Activated CD4-positive, CD25-positive, alpha-beta regulatory T cell treated with anti-CD3 and anti-CD28 coated beads, Interleukin-2, amount 50 U/mL, for 72 hours (primary cell): ENCODE results near the gene SPRR2D.
"Not testable (repeated sequence)": the region's sequence is repeated elsewhere in the genome, so short reads cannot be mapped to it uniquely, and the experiment has no call there.

Experiments used
- DNase-seq: peaks from one replicate; pipeline ENCODE4 v3.0.0; 2021

SPRR2D gene

DNA sequence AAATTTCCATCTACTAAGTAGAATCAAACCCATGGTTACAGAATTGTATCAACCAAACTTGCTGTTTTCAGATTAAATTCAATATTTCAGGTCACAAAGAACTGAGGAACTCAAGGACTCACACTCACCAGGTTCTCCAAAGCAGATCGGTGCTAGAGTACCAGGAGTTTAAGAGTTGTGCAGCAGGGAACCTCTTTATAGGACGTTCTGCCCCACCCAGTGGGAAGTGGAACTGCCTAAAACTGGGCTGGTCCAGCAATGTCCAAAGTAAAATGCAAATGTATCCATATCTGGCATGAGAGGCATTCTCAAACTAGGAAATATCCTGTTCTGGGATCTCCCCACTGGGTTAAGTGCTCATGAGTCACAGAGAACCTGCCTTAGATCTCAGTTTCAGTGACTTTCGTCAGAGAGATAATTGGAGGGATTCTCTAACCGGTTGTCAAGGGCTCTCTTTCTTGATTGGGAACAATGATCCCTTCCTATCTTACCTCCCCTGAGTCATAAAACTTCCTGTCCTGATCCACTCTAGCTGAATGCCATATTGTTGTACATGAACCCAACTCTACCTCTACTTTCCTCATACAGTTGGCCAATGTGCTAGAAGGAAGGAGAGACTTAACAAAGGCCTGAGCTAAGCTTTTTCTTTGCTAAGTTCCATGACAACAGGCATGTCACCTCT, at the start of gene SPRR2D:
Gene SPRR2D, minus strand, starts transcription at position 171 of the 682 bp plus-strand sequence. CDS start 774 bp downstream, outside the sequence.
- no peak for DNase-seq

DNA sequence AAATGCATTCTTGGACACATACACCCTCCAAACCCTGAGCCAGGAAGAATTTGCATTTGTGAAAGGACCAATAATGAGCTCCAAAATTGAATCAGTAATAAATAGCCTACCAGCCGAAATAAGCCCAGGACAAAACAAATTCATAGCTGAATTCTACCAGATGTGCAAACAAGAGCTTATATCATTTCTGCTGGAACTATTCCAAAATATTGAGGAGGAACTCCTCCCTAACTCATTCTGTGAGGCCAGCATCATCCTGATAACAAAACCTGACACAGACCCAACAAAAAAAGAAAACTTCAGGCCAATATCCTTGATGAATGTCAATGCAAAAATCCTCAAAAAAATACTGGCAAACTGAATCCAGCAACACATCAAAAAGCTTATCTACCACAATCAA, 46.7 kb upstream of the SPRR2D start:
- no peak for DNase-seq

DNA sequence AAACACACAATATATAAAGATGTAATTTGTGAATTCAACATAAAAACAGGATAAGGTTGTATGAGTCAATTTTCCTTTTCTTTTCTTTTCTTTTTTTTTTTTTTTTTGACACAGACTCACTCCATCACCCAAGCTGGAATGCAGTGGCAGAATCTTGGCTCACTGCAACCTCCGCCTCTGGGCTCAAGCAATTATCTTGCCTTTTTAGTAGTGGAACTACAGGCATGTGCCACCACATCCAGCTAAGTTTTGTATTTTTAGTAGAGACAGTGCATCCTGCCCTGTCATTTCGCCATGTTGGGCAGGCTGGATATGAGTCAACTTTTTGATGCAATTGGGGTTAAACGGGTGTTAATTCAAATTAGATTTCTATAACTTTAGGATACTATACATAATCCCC, 40.8 kb upstream of the SPRR2D start:
- DNase-seq: no peak

DNA sequence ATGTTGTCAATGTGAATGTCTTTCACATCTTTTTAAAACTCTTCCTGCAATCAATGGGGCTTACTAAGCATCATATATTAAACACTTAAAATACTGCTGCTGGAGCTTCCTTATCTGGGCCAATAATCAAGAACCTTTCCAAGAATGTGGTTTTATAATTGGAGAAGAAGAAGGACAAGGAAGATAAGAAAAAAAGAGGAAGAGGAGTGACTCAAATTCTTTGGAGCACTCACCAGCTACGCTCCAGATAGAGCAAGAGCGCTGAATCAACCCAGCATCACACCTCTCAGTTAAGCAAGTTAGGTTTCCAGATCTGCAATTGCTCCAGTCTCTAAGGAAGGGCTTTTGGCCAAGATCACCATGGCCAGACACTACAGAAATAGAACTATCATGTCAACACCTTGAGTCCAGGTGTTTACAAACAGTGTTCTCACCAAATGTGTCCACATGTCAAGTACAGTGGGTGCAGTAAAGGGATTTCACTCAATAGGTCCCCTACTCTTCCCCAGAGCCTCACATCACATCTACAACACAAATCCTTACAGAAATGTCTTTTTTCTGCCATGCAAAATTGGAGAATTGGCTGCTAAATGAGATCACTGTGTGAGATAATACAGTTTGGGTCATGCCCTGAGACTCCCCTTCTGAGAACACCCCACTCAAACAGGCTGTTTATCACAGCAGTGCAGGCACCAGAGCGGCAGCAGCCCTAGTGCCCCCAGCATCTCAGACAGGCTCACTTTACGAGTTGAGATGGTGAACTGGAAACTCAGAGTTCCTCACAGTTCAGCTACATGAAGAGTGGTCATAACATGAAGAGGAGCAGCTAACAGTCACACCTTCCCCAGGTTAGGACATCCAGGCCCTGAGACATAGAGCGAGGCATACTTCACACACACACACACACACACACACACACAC, 32.1 kb upstream of the SPRR2D start:
- DNase-seq: no peak

GRCh38 chr1:153071511-153071910, 30.6 kb upstream of the SPRR2D start, which contains the start of gene SPRR2B:
TSS of gene SPRR2B (minus strand) at chr1:153071611. CDS start at chr1:153070839, 772 bp downstream.
- DNase-seq: no peak

- no peak for DNase-seq
These were observed 29.3 kb upstream of the SPRR2D start for GRCh38 chr1:153070243-153070642.

DNA sequence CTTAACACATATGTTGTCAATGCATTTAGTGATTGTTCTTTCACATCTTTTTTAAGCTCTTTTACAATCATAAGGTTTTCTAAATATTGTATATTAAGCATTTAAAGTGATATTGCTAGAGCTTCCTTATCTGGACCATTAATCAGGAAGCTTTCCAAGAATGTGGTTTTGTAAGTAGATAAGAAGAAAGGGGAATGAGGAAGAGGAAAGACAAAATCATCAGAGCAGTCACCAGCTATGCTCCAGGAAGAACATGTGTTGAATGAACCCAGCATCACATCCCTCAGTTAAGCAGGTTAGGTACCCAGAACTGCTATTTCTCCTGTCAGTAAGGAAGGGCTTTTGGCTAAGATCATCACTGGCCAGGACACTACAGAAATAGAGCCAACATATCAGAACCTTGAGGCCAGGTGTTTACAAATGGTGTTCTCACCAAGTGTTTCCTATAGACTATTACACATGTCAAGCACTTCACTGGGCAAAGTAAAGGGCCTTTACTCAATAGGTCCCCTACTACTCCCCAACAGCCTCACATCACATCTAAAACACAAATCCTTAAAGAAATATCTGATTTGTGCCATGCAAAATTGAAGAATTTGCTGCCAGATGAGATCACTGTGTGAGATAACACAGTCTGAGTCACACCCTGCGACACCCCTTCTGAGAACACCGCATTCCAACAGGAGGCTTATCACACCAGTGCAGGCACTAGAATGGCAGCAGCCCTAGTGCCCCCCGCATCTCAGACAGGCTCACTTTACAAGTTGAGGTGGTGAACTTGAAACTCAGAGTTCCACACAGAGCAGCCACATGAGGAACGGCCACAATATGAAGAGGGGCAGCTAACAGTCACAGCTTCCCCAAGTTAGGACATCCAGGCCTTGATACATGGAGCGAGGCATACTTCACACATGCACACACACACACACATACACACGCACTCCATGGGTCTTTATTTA, 18.2 kb upstream of the SPRR2D start:
- no peak for DNase-seq

DNA sequence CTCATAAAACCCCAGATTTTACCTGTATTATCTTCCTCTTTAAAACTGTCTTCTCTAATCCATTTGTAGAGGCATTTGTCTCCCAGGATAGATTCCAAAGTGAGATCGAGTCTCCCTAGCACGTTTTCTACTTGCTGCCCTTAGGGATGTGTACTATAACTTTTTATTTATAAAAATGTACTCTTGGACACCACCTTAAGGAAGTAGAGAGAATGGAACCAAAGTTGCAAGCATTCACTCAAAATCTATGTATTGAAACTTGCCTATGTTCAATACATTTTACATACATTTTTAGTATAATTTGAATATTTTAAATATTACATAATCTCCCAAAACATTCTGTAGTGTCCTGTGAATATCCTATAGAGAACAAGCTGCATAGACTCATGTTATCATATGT, 17.2 kb upstream of the SPRR2D start:
- DNase-seq: no peak

GRCh38 chr1:153057375-153057774, 16.5 kb upstream of the SPRR2D start, which contains the start of gene SPRR2A:
TSS of gene SPRR2A (minus strand) at chr1:153057512. CDS start at chr1:153056735, 777 bp downstream.
- DNase-seq: no peak

GRCh38 chr1:153056111-153056510, 15.2 kb upstream of the SPRR2D start:
- not testable (repeated sequence) for DNase-seq

DNA sequence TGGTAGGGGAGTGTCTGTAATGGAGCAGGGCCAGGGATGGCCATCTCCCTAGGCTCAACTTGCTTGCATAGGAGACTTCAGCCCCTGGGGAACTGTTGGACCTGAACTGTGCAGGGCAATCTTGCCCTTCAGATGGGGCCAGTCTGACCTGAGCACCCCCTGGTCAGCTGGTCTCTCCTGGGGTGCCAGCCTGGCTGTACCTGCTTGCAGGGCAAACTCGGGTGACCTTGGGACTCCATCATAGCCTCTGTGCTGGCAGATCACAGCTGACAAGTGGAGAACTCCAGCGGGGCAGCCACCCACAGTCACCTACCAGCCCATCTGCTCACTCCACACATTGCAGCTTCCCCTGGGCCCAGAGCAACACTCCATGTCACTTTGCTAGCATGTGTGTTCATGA, 8.3 kb upstream of the SPRR2D start:
- DNase-seq: no peak

DNA sequence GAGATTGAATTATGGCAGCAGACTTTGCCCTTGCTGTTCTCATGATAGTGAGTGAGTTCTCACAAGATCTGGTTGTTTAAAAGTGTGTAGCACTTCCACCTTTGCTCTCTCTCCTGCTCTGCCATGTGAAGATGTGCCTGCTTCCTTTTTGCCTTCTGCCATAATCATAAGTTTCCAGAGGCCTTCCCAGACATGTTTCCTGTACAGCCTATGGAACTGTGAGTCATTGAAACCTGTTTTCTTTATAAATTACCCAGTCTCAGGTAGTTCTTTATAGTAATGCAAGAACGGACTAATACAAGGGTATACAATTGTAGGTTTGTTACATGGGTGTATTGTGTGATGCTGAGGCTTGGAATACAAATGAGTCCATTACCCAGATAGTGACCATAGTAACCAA, 5.7 kb downstream of the SPRR2D start:
- no peak for DNase-seq

- DNase-seq: no peak
These were observed 8.1 kb downstream of the SPRR2D start for GRCh38 chr1:153032677-153033308.

GRCh38 chr1:153032073-153032472, 8.8 kb downstream of the SPRR2D start:
- DNase-seq: no peak

GRCh38 chr1:153030895-153031294, 10.0 kb downstream of the SPRR2D start, which contains the start of gene SPRR1B:
TSS of gene SPRR1B (plus strand) at chr1:153031203. CDS start at chr1:153032346, 1,143 bp downstream.
- no peak for DNase-seq

DNA sequence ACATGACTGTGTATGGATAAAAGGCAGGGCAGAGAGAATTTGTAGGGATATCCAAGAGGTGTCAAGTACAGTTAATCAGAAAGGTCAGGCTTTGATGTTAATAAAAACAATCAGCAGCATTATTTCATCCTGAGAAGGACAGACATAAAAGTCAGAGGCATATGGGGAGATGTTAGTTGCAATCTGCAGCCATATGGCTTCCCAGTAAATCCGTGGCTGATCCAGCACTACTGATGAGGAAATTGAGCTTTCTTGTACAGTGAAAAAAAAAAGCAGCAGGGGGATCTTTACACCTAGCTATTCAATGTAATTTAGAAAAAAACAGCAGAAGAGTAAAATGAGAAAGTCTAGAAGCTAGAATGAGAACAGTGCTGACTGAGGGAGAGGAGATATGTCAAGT, 12.2 kb downstream of the SPRR2D start:
- DNase-seq: no peak

GRCh38 chr1:153025797-153026196, 15.1 kb downstream of the SPRR2D start:
- DNase-seq: no peak

DNA sequence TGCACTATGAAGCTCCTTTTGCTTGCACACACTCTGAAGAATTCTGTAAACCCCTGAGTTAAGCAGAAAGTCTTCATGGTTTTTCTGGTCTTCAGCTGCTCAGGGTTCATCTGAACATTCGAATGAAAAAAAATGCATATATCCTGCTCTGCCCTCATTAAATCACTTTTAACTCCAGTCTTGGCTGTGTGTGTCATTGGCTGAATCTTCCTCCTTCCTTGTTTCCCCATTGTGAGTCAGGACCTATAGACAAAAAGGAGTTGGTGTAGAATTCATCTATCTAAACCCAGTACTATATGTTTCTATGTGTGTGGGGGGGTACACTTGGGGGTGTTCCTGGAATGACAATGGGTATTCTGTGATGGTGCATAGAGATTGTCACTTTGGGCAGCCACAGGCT, 16.5 kb downstream of the SPRR2D start:
- no peak for DNase-seq

- no peak for DNase-seq
These were observed 17.8 kb downstream of the SPRR2D start for GRCh38 chr1:153023109-153023508.

- DNase-seq: not testable (repeated sequence)
These were observed 18.6 kb downstream of the SPRR2D start for GRCh38 chr1:153022340-153022739.

- DNase-seq: not testable (repeated sequence)
These were observed 19.1 kb downstream of the SPRR2D start for GRCh38 chr1:153021829-153022228.

- DNase-seq: not testable (repeated sequence)
These were observed 29.6 kb downstream of the SPRR2D start for GRCh38 chr1:153011235-153011758.
